Osteoblast (primary cell): ENCODE measurements around the gene PHTF1. TPM values are rescaled to one million over a fixed set of nuclear protein-coding genes. Genes with fewer than 3 reads are reported as not detected.

ENCODE experiments used
- DNase-seq: peaks from one replicate; pipeline ENCODE4 v3.0.0; 2011; ENCODE audit warnings: low spot score, mixed read lengths; ENCODE audit not compliant: insufficient read length; ENCODE audit errors: missing footprints
- H2AFZ ChIP-seq: 2 replicates; pipeline ENCODE4 v1.6.0; 2011; ENCODE audit warnings: mild to moderate bottlenecking, low read length
- H3K27ac ChIP-seq: 2 replicates; pipeline ENCODE4 v1.5.1; 2011; ENCODE audit warnings: mild to moderate bottlenecking, low read depth, low read length, moderate library complexity
- H3K27me3 ChIP-seq: 2 replicates; pipeline ENCODE4 v1.6.0; 2012; ENCODE audit warnings: mild to moderate bottlenecking, control low read depth, inconsistent platforms, low read length, moderate library complexity; ENCODE audit not compliant: insufficient read depth
- H3K36me3 ChIP-seq: 2 replicates; pipeline ENCODE4 v1.5.1; 2011; ENCODE audit warnings: mild to moderate bottlenecking, low read length, control low read depth, moderate library complexity; ENCODE audit not compliant: insufficient read depth
- H3K4me1 ChIP-seq: 2 replicates; pipeline ENCODE4 v1.5.1; 2011; ENCODE audit warnings: mild to moderate bottlenecking, low read length, control low read depth, moderate library complexity; ENCODE audit not compliant: insufficient read depth
- H3K4me2 ChIP-seq: 2 replicates; pipeline ENCODE4 v1.6.0; 2011; ENCODE audit warnings: mild to moderate bottlenecking, low read length; ENCODE audit not compliant: insufficient read depth
- H3K4me3 ChIP-seq: fragments of 200-600 bp; sonication (generic); 3 replicates; pipeline ENCODE4 v1.5.1; 2012; ENCODE audit warnings: mild to moderate bottlenecking, low read length, inconsistent platforms; ENCODE audit not compliant: insufficient read depth
- H3K79me2 ChIP-seq: 2 replicates; pipeline ENCODE4 v1.6.0; 2012; ENCODE audit warnings: mild to moderate bottlenecking, low read length, control low read depth, inconsistent platforms; ENCODE audit not compliant: insufficient read depth
- H3K9me3 ChIP-seq: 2 replicates; pipeline ENCODE4 v1.5.1; 2011; ENCODE audit warnings: low read depth, low read length, control low read depth
- H4K20me1 ChIP-seq: 2 replicates; pipeline ENCODE4 v1.6.0; 2012; ENCODE audit warnings: mild to moderate bottlenecking, low read length, control low read depth; ENCODE audit not compliant: insufficient read depth
- CTCF ChIP-seq: IDR thresholded peaks from 2 replicates; pipeline ENCODE4 v1.5.1; 2011; ENCODE audit warnings: mild to moderate bottlenecking, low read depth, low read length, moderate library complexity; ENCODE audit errors: extremely low read depth
- total RNA-seq: library from RNA; depleted of rRNA; stranded (reverse); fragments of >200 nt; gene quantifications from 2 replicates; pipeline ENCODE4 v1.2.3, GENCODE V29; 2012

The PHTF1 gene
- total RNA-seq, 1 donor, result 41.6 TPM

- H3K27ac ChIP-seq, result no peak overlapping the region
- H3K36me3 ChIP-seq, result peaks cover 19% of the 10 kb centered on the region
- no peaks in the 10 kb centered on the region for H4K20me1 ChIP-seq
These were observed 66.9 kb downstream of the PHTF1 start for GRCh38 chr1:113692342-113692741.

GRCh38 chr1:113691184-113691583 lies 68.1 kb downstream of the PHTF1 start:
- Histone ChIP-seq H3K36me3 (peaks cover 14% of the 10 kb centered on the region), H3K27ac (no peak overlapping the region), H3K79me2 (no peaks in the 10 kb centered on the region), H3K4me3 (no peak overlapping the region), H2AFZ (no peak overlapping the region), H3K27me3 (no peaks in the 10 kb centered on the region), H3K9me3 (peaks cover 5% of the 10 kb centered on the region), H3K4me1 (no peaks in the 10 kb centered on the region), H4K20me1 (no peaks in the 10 kb centered on the region), H3K4me2 (no peak overlapping the region)
- TF ChIP-seq CTCF, result no peak
- DNase-seq, result no peak

More at GRCh38 chr1:113692342-113692741, 66.9 kb downstream of the PHTF1 start:
- H3K27me3 ChIP-seq, result no peaks in the 10 kb centered on the region
- TF ChIP-seq CTCF, result no peak
- DNase-seq, result no peak
- H3K4me1 ChIP-seq, result no peaks in the 10 kb centered on the region
- no peak overlapping the region for H3K4me3 ChIP-seq
- H3K79me2 ChIP-seq, result no peaks in the 10 kb centered on the region
- H3K9me3 ChIP-seq, result peaks cover 5% of the 10 kb centered on the region
- no peak overlapping the region for H3K4me2 ChIP-seq
- no peak overlapping the region for H2AFZ ChIP-seq

DNA sequence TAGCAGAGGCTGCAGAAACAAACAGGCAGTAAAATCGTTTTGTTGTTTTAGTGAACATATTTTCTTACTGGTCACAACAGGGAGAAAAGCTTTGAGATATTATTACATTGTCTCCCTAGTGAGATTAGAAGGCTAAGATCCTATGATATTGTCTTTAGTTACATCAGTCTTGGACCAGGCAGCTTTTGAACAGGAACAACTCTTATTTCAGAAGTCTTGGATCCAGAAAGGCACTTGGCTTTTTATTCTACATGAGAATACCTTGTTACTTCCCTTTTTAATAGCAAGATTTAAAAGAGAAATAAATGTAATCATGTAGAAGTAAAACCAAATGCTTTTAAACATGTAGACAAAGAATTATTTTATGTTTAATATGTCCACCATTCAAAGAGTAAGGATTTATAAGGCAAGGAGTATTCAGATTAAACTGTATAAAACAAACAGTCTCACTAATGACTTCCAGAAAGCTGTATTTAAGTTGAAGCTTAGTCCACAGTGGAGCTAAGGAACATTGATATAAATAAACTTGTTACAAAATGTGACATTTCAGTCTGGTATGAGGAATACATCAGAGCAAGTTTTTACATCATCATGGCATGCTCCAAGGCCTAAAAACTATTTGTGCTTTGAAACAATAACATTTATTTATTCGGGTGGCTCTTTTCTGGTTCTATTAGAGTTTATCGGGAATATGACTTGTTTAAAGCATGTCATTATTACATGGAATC lies 72.2 kb downstream of the PHTF1 start:
- H3K9me3 ChIP-seq, result no peaks in the 10 kb centered on the region
- no peaks in the 10 kb centered on the region for H4K20me1 ChIP-seq
- no peak overlapping the region for H2AFZ ChIP-seq
- H3K27me3 ChIP-seq, result no peaks in the 10 kb centered on the region
- peaks cover 9% of the 10 kb centered on the region for H3K36me3 ChIP-seq
- peak overlapping the region; percentile 17 for H3K27ac ChIP-seq
- no peak for DNase-seq
- H3K4me2 ChIP-seq, result no peak overlapping the region
- H3K4me1 ChIP-seq, result no peaks in the 10 kb centered on the region
- TF ChIP-seq CTCF, result no peak
- H3K4me3 ChIP-seq, result no peak overlapping the region
- H3K79me2 ChIP-seq, result no peaks in the 10 kb centered on the region

DNA sequence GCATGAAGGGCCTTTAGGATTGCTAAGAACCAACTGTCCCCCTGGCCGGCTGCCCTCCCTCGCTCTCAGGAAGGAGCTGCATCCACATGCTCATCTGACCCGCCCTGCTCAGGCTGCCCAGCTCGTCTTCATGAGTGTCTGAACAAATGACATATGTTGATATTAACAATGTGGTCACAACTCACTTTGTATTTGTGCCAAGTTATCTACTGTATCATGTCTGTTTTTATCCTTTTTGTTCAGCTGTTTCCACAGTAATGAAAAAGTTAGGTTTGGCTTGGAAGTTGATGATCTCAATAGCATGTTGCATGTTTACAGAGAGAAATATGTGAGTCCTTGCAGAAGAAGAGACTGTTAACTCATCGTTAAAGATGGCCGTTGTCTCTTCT lies 75.1 kb downstream of the PHTF1 start:
- Histone ChIP-seq H3K27ac (peak overlapping the region; percentile 24), H3K4me2 (no peak overlapping the region)

More for the DNA sequence above, 75.1 kb downstream of the PHTF1 start:
- H3K27me3 ChIP-seq, result no peaks in the 10 kb centered on the region
- H3K4me3 ChIP-seq, result no peak overlapping the region
- no peaks in the 10 kb centered on the region for H3K79me2 ChIP-seq
- H3K36me3 ChIP-seq, result peaks cover under 1% of the 10 kb centered on the region
- TF ChIP-seq CTCF, result no peak
- no peaks in the 10 kb centered on the region for H3K9me3 ChIP-seq
- H3K4me1 ChIP-seq, result no peaks in the 10 kb centered on the region
- H4K20me1 ChIP-seq, result no peaks in the 10 kb centered on the region
- DNase-seq, result no peak
- H2AFZ ChIP-seq, result no peak overlapping the region
